IMR-90 (cell line): ENCODE data around the gene MIER2.

Source experiments
- MXI1 ChIP-seq: IDR thresholded peaks from 2 replicates; pipeline ENCODE4 v1.6.1; 2012; ENCODE audit warnings: low read depth, mild to moderate bottlenecking, low read length, moderate library complexity, borderline replicate concordance
- POLR2A ChIP-seq: IDR thresholded peaks from 2 replicates; pipeline ENCODE4 v1.6.1; 2012; ENCODE audit warnings: mild to moderate bottlenecking, low read depth, low read length
- TF ChIP-seq, protein P1 (sequence below): conservative IDR thresholded peaks from 2 replicates; pipeline ENCODE4 v1.5.1; 2012; ENCODE audit warnings: mild to moderate bottlenecking, low read depth, low read length, improper control_type of control experiment

DNA sequence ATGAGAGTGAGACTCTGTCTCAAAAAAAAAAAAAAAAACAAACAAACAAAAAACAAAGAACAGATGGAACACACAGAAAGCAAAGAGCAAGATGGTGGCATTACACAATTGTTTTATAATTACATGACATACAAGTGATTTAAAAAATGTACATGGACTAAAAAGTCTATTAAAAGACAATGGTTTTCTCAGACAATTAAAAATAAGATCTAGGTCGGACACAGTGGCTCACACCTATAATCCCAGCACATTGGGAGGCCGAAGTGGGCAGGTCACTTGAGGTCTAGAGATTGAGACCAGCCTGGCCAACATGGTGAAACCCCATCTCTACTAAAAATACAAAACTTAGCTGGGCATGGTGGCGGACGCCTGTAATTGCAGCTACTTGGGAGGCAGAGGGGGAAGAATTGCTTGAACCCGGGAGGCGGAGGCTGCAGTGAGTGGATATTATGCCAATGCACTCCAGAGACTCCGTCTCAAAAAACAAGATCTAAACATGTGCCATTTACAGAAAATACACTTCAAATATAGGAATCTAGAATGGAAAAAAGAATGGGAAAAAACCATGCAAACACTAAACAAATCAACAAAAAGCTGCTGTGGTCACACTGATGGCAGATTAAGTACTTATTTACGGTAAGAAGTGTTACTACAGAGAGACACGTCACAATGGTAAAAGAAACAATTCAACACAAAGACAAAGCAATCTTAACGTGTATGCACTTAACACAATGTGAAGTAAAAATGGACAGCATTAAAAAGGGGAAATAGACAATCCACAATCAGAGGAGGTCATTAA is 26.7 kb downstream of the MIER2 start:
- TF ChIP-seq, protein P1, sequence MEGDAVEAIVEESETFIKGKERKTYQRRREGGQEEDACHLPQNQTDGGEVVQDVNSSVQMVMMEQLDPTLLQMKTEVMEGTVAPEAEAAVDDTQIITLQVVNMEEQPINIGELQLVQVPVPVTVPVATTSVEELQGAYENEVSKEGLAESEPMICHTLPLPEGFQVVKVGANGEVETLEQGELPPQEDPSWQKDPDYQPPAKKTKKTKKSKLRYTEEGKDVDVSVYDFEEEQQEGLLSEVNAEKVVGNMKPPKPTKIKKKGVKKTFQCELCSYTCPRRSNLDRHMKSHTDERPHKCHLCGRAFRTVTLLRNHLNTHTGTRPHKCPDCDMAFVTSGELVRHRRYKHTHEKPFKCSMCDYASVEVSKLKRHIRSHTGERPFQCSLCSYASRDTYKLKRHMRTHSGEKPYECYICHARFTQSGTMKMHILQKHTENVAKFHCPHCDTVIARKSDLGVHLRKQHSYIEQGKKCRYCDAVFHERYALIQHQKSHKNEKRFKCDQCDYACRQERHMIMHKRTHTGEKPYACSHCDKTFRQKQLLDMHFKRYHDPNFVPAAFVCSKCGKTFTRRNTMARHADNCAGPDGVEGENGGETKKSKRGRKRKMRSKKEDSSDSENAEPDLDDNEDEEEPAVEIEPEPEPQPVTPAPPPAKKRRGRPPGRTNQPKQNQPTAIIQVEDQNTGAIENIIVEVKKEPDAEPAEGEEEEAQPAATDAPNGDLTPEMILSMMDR, result no peak
- TF ChIP-seq POLR2A, result no peak
- TF ChIP-seq MXI1, result no peak
